LoVo (cell line): ENCODE data around the gene SLC25A41.

Experiments
- DNase-seq: peaks from one replicate; pipeline ENCODE4 v3.0.0-alpha.2; 2016; ENCODE audit warnings: low spot score

Gene SLC25A41

GRCh38 chr19:6460099-6460884 is 26.7 kb upstream of the SLC25A41 start:
- peak; percentile 98 for DNase-seq

GRCh38 chr19:6459262-6460098 is 25.9 kb upstream of the SLC25A41 start, which contains the start of gene SLC25A23:
SLC25A23 (minus strand) TSS chr19:6459792; CDS start chr19:6459628, 164 bp downstream.
- peak; percentile 78 for DNase-seq

- peak; percentile 13 for DNase-seq
Measured at GRCh38 chr19:6458695-6459261, 25.2 kb upstream of the SLC25A41 start.

GRCh38 chr19:6457958-6458694 is 24.6 kb upstream of the SLC25A41 start:
- no peak for DNase-seq

GRCh38 chr19:6455924-6456323 is 22.4 kb upstream of the SLC25A41 start:
- no peak for DNase-seq

- no peak for DNase-seq
Measured at GRCh38 chr19:6453951-6454565, 20.5 kb upstream of the SLC25A41 start.

- no peak for DNase-seq
Measured at GRCh38 chr19:6452899-6453298, 19.3 kb upstream of the SLC25A41 start.

GRCh38 chr19:6452223-6452614 is 18.7 kb upstream of the SLC25A41 start:
- DNase-seq = no peak

GRCh38 chr19:6451583-6452222 is 18.1 kb upstream of the SLC25A41 start:
- no peak for DNase-seq

- DNase-seq = no peak
Measured at GRCh38 chr19:6450166-6450565, 16.6 kb upstream of the SLC25A41 start.

GRCh38 chr19:6448045-6448444 is 14.5 kb upstream of the SLC25A41 start:
- no peak for DNase-seq

GRCh38 chr19:6446452-6446851 is 12.9 kb upstream of the SLC25A41 start:
- no peak for DNase-seq

- DNase-seq = no peak
Measured at GRCh38 chr19:6443986-6444385, 10.4 kb upstream of the SLC25A41 start.

- no peak for DNase-seq
Measured at GRCh38 chr19:6442087-6442688, 8.6 kb upstream of the SLC25A41 start.

- DNase-seq = no peak
Measured at GRCh38 chr19:6440905-6441304, 7.3 kb upstream of the SLC25A41 start.

GRCh38 chr19:6439743-6440142 is 6.2 kb upstream of the SLC25A41 start:
- no peak for DNase-seq

- no peak for DNase-seq
Measured at GRCh38 chr19:6433165-6433564, 398 bp downstream of the SLC25A41 start.

- no peak for DNase-seq
Measured at GRCh38 chr19:6431891-6432290, 1.7 kb downstream of the SLC25A41 start.

GRCh38 chr19:6429419-6430221 is 3.9 kb downstream of the SLC25A41 start:
- no peak for DNase-seq
